NCI-H1417 treated with DMSO at 0.1 percent for 48 hours (cell line): ENCODE measurements around the gene P3H1.

Source experiments
- DNase-seq: peaks from one replicate; lab custom pipeline; 2025; lab: John Stamatoyannopoulos, UW

P3H1 gene

DNA sequence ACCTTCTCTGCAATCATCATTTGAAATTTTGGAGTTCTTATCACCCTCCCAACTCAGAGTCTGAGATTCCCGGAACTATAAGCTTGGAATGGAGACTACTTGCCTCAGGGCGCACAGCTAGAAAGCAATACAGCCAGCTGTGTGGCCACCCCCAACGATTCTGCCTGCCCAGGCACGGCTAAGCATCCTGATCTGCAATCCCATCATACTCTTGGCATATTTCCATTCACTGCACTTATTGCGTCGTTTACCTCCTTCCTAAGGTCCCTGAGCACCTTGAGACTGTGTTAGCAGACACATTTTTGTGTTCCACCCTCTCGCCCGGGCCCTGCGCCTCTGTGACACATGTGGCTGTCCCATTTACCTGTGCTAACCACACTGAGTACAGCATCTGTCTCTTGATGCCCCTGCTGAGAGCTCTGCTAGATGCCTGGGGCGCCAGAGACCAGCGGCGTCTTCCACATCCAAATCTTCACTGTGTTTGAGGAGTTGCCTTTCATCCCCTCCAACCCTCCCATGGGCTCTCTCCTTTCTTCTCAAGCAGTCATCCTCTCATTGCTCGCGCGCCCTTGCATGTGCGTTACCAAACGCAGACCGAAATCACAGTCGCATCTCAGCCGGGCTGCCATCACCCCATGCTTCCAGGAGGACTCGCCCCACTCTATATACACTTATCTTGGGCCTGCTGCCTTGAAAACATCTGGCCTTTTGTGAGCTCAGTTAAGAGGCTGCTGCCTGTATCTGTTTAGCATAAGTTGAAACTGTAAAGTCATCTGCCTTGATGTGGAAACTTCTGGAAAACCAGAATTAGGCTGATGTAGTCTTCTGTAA is 23.3 kb downstream of the P3H1 start:
- DNase-seq: no peak

GRCh38 chr1:42742617-42743316 is 24.1 kb downstream of the P3H1 start:
- DNase-seq: no peak

- DNase-seq: no peak
These were observed 24.7 kb downstream of the P3H1 start for GRCh38 chr1:42742141-42742540.

DNA sequence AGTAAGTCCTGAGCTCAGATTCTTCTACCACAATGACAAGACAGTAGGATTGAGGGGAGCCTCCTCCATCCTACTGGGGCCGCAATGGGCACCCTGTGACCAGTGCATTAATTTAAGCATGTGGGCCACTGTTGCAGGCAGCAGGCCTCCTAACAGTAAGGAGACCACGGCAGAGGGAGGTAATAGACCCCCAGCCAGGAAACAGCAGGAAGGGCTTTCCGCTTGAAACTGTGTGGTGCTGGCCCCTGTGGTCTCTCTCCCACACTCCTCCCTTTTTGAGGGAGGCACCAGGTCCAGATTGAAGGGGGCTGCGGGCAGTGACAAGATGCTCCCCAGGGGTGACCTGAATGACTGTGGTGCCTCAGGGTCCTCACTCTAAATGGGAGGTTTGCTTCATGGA is 25.1 kb downstream of the P3H1 start:
- no peak for DNase-seq

DNA sequence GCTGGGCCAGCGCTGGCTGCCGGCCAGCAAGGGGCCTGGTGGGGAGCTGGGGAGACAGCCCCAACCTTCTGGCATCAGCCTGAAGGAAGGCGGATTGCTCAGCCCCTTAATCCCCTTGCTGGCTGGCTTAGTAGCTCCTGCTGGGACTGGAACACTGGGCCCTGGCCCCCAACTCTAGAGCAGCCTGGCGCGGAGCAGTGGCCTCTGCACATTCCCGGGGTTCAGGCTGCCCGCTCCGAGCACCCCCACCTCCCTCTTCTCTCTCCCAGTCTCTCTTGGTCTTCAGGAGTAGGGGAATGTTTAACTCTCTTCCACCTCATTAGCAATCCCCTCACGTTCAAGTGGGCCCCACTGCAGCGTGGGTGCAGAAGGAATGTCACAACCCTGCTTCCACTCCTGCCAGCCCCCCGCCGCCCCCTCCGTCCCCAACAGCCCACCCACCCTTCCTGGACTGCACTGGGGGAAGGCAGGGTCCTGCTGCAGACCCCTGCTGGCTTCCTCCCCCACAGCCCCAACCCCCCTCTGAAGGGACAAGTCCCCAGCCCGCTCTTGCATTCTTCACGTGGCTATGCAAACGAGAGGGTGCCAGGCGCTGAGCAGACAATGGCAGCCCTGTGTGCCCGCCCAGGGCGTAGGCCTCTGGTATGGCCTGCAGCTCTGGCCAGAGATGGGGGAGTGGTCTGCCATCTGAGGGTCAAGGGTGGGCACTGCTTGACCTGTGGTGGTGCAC is 25.8 kb downstream of the P3H1 start:
- no peak for DNase-seq

DNA sequence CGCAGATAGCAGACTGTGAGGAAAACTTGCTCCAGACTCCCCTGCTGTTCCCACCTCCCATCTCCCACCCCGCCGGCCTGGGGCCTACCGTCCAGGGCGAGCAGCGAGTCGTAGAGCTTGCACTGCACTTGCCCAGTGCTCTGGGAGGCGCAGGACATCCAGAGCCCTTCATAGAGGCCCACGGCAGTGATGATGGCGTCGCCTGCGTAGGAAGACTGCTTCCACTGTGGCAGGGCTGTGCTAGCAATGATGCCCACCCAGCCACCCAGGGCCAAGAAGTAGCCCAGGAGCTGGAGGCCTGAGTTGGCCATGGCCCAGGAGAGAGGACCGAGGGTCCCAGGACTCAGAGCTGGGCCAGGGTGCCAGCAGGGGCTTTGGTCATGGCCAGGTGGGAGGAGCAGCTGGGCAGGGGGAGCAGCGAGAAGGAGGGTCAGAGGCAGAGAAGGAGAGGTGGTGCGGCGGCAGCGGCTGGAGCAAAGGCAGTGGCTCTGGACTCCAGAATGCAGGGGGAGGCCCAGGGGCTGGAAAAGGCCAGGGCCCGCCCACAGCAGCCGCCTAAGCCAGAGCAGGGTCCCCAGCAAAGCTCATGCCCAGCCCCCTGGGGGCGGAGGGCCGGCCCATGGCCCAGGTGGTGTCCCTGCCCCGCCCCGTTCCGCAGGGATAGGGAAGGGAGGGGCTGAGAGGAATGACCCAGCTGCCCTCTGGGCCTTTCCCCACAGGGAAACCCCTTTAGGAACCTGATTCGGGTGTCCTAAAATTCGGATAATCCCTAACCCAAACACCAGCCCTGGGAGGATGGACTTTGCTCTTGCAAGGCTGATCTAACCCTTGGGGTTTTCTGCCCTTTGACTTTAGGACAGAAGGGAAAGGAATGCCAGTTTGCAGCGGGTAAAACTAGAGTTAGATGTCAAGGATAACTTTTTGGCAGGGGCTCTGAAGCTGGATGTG is 26.8 kb downstream of the P3H1 start, which contains the start of gene CLDN19:
Gene CLDN19, minus strand, starts transcription at position 484 of the 948 bp plus-strand sequence. Its CDS starts 173 bp downstream, at position 311.
- no peak for DNase-seq

DNA sequence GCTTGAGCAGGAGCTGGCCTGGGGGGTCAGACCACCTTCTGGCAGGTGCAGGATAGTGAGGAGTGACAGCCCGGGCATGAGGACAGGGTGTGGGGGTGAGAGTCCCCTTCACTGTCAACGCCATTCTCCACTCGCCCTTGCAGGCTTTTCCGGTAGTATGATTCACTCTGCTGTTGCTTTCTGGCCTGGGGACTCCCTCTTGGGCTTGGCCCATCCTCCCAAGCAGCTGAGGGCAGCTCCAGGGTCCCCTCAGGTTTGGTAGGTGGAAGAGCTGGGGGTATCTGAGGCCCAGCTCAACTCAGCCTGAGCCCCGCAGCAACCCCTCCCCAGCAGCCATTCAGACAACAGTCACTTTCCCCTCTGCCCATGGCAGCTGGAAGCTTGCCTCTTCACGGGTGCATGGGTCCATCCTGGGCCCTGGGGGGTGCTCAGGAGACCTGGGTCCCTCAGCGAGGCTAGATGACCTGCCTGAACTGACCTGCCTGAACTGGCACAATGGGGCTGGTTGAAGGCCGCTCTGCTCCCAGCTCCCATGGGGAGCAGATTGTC is 28.1 kb downstream of the P3H1 start:
- DNase-seq: no peak

- DNase-seq: no peak
These were observed 28.7 kb downstream of the P3H1 start for GRCh38 chr1:42737986-42738677.

DNA sequence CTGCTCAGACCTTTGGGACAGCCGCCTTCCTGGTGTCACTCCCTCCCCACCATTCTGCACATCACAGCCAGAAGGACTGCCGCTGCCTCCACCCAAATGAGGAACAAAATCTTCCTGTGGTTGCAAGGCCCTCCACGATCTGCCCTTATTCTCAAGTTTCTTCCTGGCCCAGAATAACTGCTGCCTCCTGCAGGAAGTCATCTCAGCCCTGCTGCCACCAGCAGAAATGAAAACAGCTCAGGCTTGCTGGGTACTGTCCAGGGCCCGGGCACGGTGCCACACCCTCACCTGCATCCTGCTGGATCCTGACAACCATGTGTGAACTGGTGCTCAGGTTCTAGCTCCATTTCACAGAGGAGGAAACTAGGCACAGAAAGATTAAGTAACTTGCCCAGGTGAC is 29.6 kb downstream of the P3H1 start:
- no peak for DNase-seq

DNA sequence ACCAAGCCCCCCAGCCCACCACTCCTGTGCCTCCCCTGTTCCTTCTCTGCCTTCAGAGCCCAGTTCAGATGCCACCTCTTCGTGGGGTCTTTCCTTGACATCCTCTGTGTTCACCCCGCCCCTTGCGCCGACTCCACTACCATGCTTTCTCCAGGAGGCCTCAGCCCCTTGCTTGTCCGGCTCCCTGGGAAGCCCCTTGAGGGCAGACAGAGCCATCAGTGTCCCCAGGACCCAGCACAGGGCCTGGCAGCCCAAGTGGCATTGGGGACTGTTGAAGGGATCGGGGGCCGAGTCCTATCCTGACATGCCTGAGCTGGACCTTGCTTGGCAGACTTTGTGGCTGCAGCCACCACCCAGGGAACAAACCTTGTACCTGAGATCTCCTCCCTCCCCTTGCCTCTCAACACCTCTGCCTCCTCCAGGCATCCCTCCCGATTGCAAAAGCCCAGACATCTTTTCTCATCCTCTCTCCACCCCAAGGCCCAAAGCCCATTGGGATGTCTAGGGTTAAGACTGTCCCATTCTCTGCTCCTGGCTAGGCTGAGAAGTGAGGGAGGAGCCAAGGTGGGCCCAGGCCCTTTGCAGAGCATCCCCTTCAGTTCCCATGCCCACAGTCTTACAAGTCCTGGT is 30.1 kb downstream of the P3H1 start:
- no peak for DNase-seq

GRCh38 chr1:42736152-42736551 is 30.7 kb downstream of the P3H1 start:
- no peak for DNase-seq

DNA sequence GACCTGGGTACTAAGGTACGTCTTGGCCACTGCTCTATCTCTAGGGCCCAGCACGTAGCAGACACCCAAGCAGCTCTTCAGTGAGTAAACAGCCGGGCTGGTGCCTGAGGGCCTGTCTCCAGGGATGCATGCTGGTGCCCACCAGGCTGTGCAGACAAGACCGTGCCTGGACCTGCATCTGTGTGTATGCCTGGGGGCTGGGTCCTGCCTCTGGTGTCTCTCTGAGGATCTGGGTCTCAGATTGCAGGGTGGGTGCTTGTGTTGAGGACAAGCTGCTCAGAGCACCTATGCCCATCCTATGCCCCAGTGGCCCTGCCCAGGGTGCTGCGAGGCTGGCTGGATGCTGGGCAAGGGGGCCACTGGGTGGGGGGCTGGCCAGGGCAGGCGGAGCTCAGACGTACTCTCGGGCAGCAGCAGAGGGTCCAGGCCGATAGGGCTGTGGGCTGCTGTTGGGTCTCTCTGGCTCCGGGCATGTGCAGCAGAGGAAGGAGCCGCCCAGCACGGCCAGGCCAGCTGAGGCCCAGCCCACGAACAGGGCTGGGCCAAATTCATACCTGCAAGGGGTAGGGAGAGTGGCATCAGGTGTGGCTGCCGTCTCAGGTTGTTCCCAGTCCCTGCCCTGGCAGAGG is 31.2 kb downstream of the P3H1 start:
- no peak for DNase-seq

GRCh38 chr1:42735056-42735455 is 31.8 kb downstream of the P3H1 start:
- no peak for DNase-seq

GRCh38 chr1:42734201-42735035 is 32.4 kb downstream of the P3H1 start:
- DNase-seq: no peak

- DNase-seq: no peak
These were observed 33.2 kb downstream of the P3H1 start for GRCh38 chr1:42733415-42734200.

GRCh38 chr1:42732126-42732680 is 34.6 kb downstream of the P3H1 start:
- no peak for DNase-seq

DNA sequence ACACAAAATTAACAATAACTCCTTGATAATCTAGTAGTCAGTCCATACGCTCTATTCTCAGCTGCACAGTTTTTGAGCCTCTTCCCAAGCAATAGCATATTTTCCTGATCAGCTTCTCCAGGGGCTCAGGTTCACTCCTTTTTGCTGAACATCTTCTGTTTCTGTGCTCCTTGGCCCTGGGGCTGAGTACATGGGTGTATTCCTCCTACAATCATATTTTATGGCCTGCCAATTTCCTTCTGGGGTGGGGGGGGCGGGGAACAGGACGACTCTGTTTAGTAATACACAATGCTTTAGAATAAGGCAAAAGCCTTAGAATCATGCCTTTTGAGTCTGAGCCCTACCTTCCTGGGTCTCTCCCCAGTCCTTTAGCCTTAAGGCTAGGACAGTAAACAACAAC is 35.2 kb downstream of the P3H1 start:
- DNase-seq: no peak

GRCh38 chr1:42730988-42731387 is 35.8 kb downstream of the P3H1 start:
- no peak for DNase-seq
